Fibroblast of the aortic adventitia (primary cell): ENCODE data around the gene ZNF768. TPM values are rescaled to one million over a fixed set of nuclear protein-coding genes. Genes with fewer than 3 reads are reported as not detected.
"Not testable (repeated sequence)": the region's sequence is repeated elsewhere in the genome, so short reads cannot be mapped to it uniquely, and the experiment has no call there.

Experiments used
- DNase-seq: peaks from one replicate; pipeline ENCODE4 v3.0.0-alpha.2; 2010; ENCODE audit warnings: low read depth
- H3K4me3 ChIP-seq: 2 replicates; pipeline ENCODE4 v1.5.1; 2011; ENCODE audit warnings: low read depth, mild to moderate bottlenecking, control low read depth, low read length, moderate library complexity
- total RNA-seq: library from RNA; depleted of rRNA; stranded (reverse); fragments of >200 nt; gene quantifications from 2 replicates; pipeline ENCODE4 v1.2.3, GENCODE V29; 2012; ENCODE audit warnings: low replicate concordance
- TF ChIP-seq, protein P1 (sequence below): IDR thresholded peaks from 2 replicates; pipeline ENCODE4 v1.5.1; 2011; ENCODE audit warnings: mild to moderate bottlenecking, low read length, control low read depth, inconsistent platforms; ENCODE audit not compliant: insufficient read depth

ZNF768 gene
- total RNA-seq, 1 donor = 21.6 TPM

- TF ChIP-seq, protein P1, sequence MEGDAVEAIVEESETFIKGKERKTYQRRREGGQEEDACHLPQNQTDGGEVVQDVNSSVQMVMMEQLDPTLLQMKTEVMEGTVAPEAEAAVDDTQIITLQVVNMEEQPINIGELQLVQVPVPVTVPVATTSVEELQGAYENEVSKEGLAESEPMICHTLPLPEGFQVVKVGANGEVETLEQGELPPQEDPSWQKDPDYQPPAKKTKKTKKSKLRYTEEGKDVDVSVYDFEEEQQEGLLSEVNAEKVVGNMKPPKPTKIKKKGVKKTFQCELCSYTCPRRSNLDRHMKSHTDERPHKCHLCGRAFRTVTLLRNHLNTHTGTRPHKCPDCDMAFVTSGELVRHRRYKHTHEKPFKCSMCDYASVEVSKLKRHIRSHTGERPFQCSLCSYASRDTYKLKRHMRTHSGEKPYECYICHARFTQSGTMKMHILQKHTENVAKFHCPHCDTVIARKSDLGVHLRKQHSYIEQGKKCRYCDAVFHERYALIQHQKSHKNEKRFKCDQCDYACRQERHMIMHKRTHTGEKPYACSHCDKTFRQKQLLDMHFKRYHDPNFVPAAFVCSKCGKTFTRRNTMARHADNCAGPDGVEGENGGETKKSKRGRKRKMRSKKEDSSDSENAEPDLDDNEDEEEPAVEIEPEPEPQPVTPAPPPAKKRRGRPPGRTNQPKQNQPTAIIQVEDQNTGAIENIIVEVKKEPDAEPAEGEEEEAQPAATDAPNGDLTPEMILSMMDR = no peak
- H3K4me3 ChIP-seq = no peak overlapping the region
- DNase-seq = peak; percentile 2
These were observed 40.4 kb downstream of the ZNF768 start for GRCh38 chr16:30485818-30486436.

- TF ChIP-seq, protein P1 = no peak
- no peak overlapping the region for H3K4me3 ChIP-seq
- DNase-seq = no peak
These were observed 41.5 kb downstream of the ZNF768 start for GRCh38 chr16:30484887-30485286.

GRCh38 chr16:30482366-30482765 lies 44.0 kb downstream of the ZNF768 start:
- peak; percentile 6 for DNase-seq
- no peak overlapping the region for H3K4me3 ChIP-seq
- TF ChIP-seq, protein P1 = peak; percentile 37

DNA sequence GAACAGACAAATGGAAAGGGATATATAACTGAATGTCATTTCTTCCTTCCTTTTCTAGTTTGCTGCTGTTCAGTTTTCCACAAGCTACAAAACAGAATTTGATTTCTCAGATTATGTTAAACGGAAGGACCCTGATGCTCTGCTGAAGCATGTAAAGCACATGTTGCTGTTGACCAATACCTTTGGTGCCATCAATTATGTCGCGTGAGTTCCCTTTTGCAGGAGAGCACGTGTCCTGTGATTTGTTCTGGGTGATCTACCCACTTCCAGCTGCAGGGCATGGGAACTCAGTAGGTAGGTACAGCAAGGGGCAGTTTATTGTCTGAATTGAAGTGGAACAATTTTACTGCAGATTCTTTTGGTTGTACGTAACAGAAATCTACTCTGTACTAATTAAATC lies 45.0 kb downstream of the ZNF768 start:
- no peak for DNase-seq
- no peak overlapping the region for H3K4me3 ChIP-seq
- TF ChIP-seq, protein P1 = no peak

GRCh38 chr16:30478766-30479478 lies 47.4 kb downstream of the ZNF768 start:
- TF ChIP-seq, protein P1 = no peak
- H3K4me3 ChIP-seq = no peak overlapping the region
- no peak for DNase-seq

DNA sequence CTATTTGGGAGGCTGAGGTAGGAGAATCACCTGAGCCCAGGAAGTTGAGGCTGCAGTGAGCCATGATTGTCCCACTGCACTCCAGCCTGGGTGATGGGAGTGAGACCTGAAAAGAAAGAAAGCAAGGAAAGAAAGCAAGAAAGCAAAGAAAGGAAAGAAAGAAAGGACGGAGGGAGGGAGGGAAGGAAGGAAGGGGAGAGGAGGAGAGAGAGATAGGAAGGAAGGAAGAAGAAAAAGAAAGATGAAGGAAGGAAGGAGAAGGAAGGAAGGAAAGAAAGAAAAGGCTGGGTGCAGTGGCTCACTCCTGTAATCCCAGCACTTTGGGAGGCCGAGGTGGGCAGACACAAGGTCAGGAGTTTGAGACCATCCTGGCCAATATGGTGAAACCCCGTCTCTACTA lies 48.6 kb downstream of the ZNF768 start:
- DNase-seq, H3K4me3 ChIP-seq: not testable (repeated sequence)

- no peak for DNase-seq
- TF ChIP-seq, protein P1 = no peak
- H3K4me3 ChIP-seq = no peak overlapping the region
These were observed 49.4 kb downstream of the ZNF768 start for GRCh38 chr16:30476991-30477390.
